HG03457 (cell line): ENCODE data around the gene SVOP.

Experiments used
- ATAC-seq: cut with Tn5 transposase; IDR thresholded peaks from one replicate; pipeline ENCODE4 v1.9.1; 2021; ENCODE audit warnings: moderate number of reproducible peaks; ENCODE audit not compliant: unreplicated experiment

SVOP gene

GRCh38 chr12:108858311-108859074 is 162.4 kb downstream of the SVOP start:
- ATAC-seq: no peak
